Stimulated activated CD4-positive, alpha-beta T cell treated with anti-CD3 and anti-CD28 coated beads, TNF-alpha, amount 100 ng/mL, for 24 hours (primary cell): ENCODE data around the gene INPP5D.

Experiments used
- DNase-seq, 3 experiments: peaks; one replicate each; pipeline ENCODE4 v3.0.0-alpha.2; 2020; ENCODE audit warnings: low read depth in 3 of 3

INPP5D gene

GRCh38 chr2:233208382-233209116 lies 148.4 kb downstream of the INPP5D start:
- DNase-seq = no peak

GRCh38 chr2:233209117-233209532 lies 149.0 kb downstream of the INPP5D start:
- DNase-seq = no peak

GRCh38 chr2:233209533-233210171 lies 149.5 kb downstream of the INPP5D start:
- DNase-seq = no peak

GRCh38 chr2:233210281-233210680 lies 150.1 kb downstream of the INPP5D start:
- DNase-seq = no peak

GRCh38 chr2:233210843-233211547 lies 150.9 kb downstream of the INPP5D start:
- no peak for DNase-seq

GRCh38 chr2:233211548-233211895 lies 151.4 kb downstream of the INPP5D start:
- DNase-seq = no peak

GRCh38 chr2:233213011-233213410 lies 152.9 kb downstream of the INPP5D start:
- DNase-seq = no peak

GRCh38 chr2:233213975-233214374 lies 153.8 kb downstream of the INPP5D start:
- no peak for DNase-seq

GRCh38 chr2:233217892-233218377 lies 157.8 kb downstream of the INPP5D start:
- no peak for DNase-seq

- no peak for DNase-seq
Observed at GRCh38 chr2:233218836-233219235, 158.7 kb downstream of the INPP5D start.

GRCh38 chr2:233219848-233220247 lies 159.7 kb downstream of the INPP5D start:
- no peak for DNase-seq

- DNase-seq = no peak
Observed at GRCh38 chr2:233221378-233222063, 161.4 kb downstream of the INPP5D start.

- DNase-seq = no peak
Observed at GRCh38 chr2:233223059-233223894, 163.1 kb downstream of the INPP5D start.

- DNase-seq = no peak
Observed at GRCh38 chr2:233225230-233226068, 165.3 kb downstream of the INPP5D start.

GRCh38 chr2:233226511-233227031 lies 166.4 kb downstream of the INPP5D start:
- DNase-seq = no peak

- no peak for DNase-seq
Observed at GRCh38 chr2:233227346-233227978, 167.3 kb downstream of the INPP5D start.

- DNase-seq = no peak
Observed at GRCh38 chr2:233228376-233228775, 168.2 kb downstream of the INPP5D start.

- no peak for DNase-seq
Observed at GRCh38 chr2:233233618-233234230, 173.6 kb downstream of the INPP5D start.

- no peak for DNase-seq
Observed at GRCh38 chr2:233234264-233234663, 174.1 kb downstream of the INPP5D start.
